ENCODE data around the gene DIAPH3. TPM values are rescaled to one million over a fixed set of nuclear protein-coding genes. Genes with fewer than 3 reads are reported as not detected.

Gene DIAPH3
- polyA plus RNA-seq, 2 donors = 1.3 to 2.2 TPM

- Histone ChIP-seq H3K27ac (ENCODE audit: low read depth in 2 of 2, low read length in 1 of 2) (no peak overlapping the region), H3K9me3 (ENCODE audit: control insufficient read depth in 2 of 2, insufficient read depth in 1 of 2, low read depth in 1 of 2, low read length in 1 of 2) (no peaks in the 10 kb centered on the region), H3K4me3 (ENCODE audit: low read depth in 1 of 2, low read length in 2 of 2) (no peak overlapping the region), H3K36me3 (ENCODE audit: control insufficient read depth in 2 of 2, insufficient read depth in 2 of 2, low read length in 1 of 2) (no peaks in the 10 kb centered on the region), H3K4me1 (ENCODE audit: control insufficient read depth in 2 of 2, insufficient read depth in 2 of 2, low read length in 1 of 2) (no peaks in the 10 kb centered on the region), H3K27me3 (ENCODE audit: control insufficient read depth in 1 of 2, insufficient read depth in 2 of 2, low read length in 2 of 2) (no peaks in the 10 kb centered on the region)
- 59 to 67% methylated on average over 1 of the region's 1 CpG for WGBS, 2 donors
These were observed 418.3 kb downstream of the DIAPH3 start for GRCh38 chr13:59745392-59745788.

GRCh38 chr13:59744747-59745391 is 418.9 kb downstream of the DIAPH3 start:
- Histone ChIP-seq H3K4me1 (ENCODE audit: control insufficient read depth in 2 of 2, insufficient read depth in 2 of 2, low read length in 1 of 2) (no peaks in the 10 kb centered on the region), H3K4me3 (ENCODE audit: low read depth in 1 of 2, low read length in 2 of 2) (no peak overlapping the region), H3K9me3 (ENCODE audit: control insufficient read depth in 2 of 2, insufficient read depth in 1 of 2, low read depth in 1 of 2, low read length in 1 of 2) (no peaks in the 10 kb centered on the region), H3K36me3 (ENCODE audit: control insufficient read depth in 2 of 2, insufficient read depth in 2 of 2, low read length in 1 of 2) (no peaks in the 10 kb centered on the region), H3K27ac (ENCODE audit: low read depth in 2 of 2, low read length in 1 of 2) (no peak overlapping the region), H3K27me3 (ENCODE audit: control insufficient read depth in 1 of 2, insufficient read depth in 2 of 2, low read length in 2 of 2) (no peaks in the 10 kb centered on the region)
- WGBS, 2 donors = 82 to 88% methylated on average over 2 of the region's 2 CpGs

GRCh38 chr13:59743195-59743594 is 420.5 kb downstream of the DIAPH3 start:
- H3K4me1 ChIP-seq (ENCODE audit: control insufficient read depth in 2 of 2, insufficient read depth in 2 of 2, low read length in 1 of 2) = no peaks in the 10 kb centered on the region
- H3K4me3 ChIP-seq (ENCODE audit: low read depth in 1 of 2, low read length in 2 of 2) = no peak overlapping the region
- WGBS, 2 donors = 77 to 78% methylated on average over 3 of the region's 3 CpGs
- no peak overlapping the region for H3K27ac ChIP-seq (ENCODE audit: low read depth in 2 of 2, low read length in 1 of 2)
- no peaks in the 10 kb centered on the region for H3K36me3 ChIP-seq (ENCODE audit: control insufficient read depth in 2 of 2, insufficient read depth in 2 of 2, low read length in 1 of 2)
- no peaks in the 10 kb centered on the region for H3K27me3 ChIP-seq (ENCODE audit: control insufficient read depth in 1 of 2, insufficient read depth in 2 of 2, low read length in 2 of 2)
- H3K9me3 ChIP-seq (ENCODE audit: control insufficient read depth in 2 of 2, insufficient read depth in 1 of 2, low read depth in 1 of 2, low read length in 1 of 2) = no peaks in the 10 kb centered on the region

GRCh38 chr13:59742467-59742866 is 421.3 kb downstream of the DIAPH3 start:
- Histone ChIP-seq H3K9me3 (ENCODE audit: control insufficient read depth in 2 of 2, insufficient read depth in 1 of 2, low read depth in 1 of 2, low read length in 1 of 2) (no peaks in the 10 kb centered on the region), H3K27ac (ENCODE audit: low read depth in 2 of 2, low read length in 1 of 2) (no peak overlapping the region), H3K4me1 (ENCODE audit: control insufficient read depth in 2 of 2, insufficient read depth in 2 of 2, low read length in 1 of 2) (no peaks in the 10 kb centered on the region), H3K27me3 (ENCODE audit: control insufficient read depth in 1 of 2, insufficient read depth in 2 of 2, low read length in 2 of 2) (no peaks in the 10 kb centered on the region), H3K4me3 (ENCODE audit: low read depth in 1 of 2, low read length in 2 of 2) (no peak overlapping the region), H3K36me3 (ENCODE audit: control insufficient read depth in 2 of 2, insufficient read depth in 2 of 2, low read length in 1 of 2) (no peaks in the 10 kb centered on the region)

GRCh38 chr13:59738921-59739320 is 424.8 kb downstream of the DIAPH3 start:
- Histone ChIP-seq H3K27me3 (ENCODE audit: control insufficient read depth in 1 of 2, insufficient read depth in 2 of 2, low read length in 2 of 2) (no peaks in the 10 kb centered on the region), H3K4me1 (ENCODE audit: control insufficient read depth in 2 of 2, insufficient read depth in 2 of 2, low read length in 1 of 2) (no peaks in the 10 kb centered on the region)
- WGBS, 2 donors = 72 to 77% methylated on average over 5 of the region's 5 CpGs

GRCh38 chr13:59734393-59734792 is 429.3 kb downstream of the DIAPH3 start:
- Histone ChIP-seq H3K4me1 (ENCODE audit: control insufficient read depth in 2 of 2, insufficient read depth in 2 of 2, low read length in 1 of 2) (no peaks in the 10 kb centered on the region), H3K4me3 (ENCODE audit: low read depth in 1 of 2, low read length in 2 of 2) (no peak overlapping the region), H3K9me3 (ENCODE audit: control insufficient read depth in 2 of 2, insufficient read depth in 1 of 2, low read depth in 1 of 2, low read length in 1 of 2) (no peaks in the 10 kb centered on the region), H3K27me3 (ENCODE audit: control insufficient read depth in 1 of 2, insufficient read depth in 2 of 2, low read length in 2 of 2) (no peaks in the 10 kb centered on the region), H3K27ac (ENCODE audit: low read depth in 2 of 2, low read length in 1 of 2) (no peak overlapping the region), H3K36me3 (ENCODE audit: control insufficient read depth in 2 of 2, insufficient read depth in 2 of 2, low read length in 1 of 2) (no peaks in the 10 kb centered on the region)
- WGBS, 2 donors = 65 to 67% methylated on average over 6 of the region's 6 CpGs

More at GRCh38 chr13:59738921-59739320, 424.8 kb downstream of the DIAPH3 start:
- Histone ChIP-seq H3K9me3 (ENCODE audit: control insufficient read depth in 2 of 2, insufficient read depth in 1 of 2, low read depth in 1 of 2, low read length in 1 of 2) (no peaks in the 10 kb centered on the region), H3K36me3 (ENCODE audit: control insufficient read depth in 2 of 2, insufficient read depth in 2 of 2, low read length in 1 of 2) (no peaks in the 10 kb centered on the region), H3K4me3 (ENCODE audit: low read depth in 1 of 2, low read length in 2 of 2) (no peak overlapping the region), H3K27ac (ENCODE audit: low read depth in 2 of 2, low read length in 1 of 2) (no peak overlapping the region)

- Histone ChIP-seq H3K27me3 (ENCODE audit: control insufficient read depth in 1 of 2, insufficient read depth in 2 of 2, low read length in 2 of 2) (no peaks in the 10 kb centered on the region), H3K4me3 (ENCODE audit: low read depth in 1 of 2, low read length in 2 of 2) (no peak overlapping the region), H3K4me1 (ENCODE audit: control insufficient read depth in 2 of 2, insufficient read depth in 2 of 2, low read length in 1 of 2) (no peaks in the 10 kb centered on the region), H3K36me3 (ENCODE audit: control insufficient read depth in 2 of 2, insufficient read depth in 2 of 2, low read length in 1 of 2) (no peaks in the 10 kb centered on the region), H3K27ac (ENCODE audit: low read depth in 2 of 2, low read length in 1 of 2) (no peak overlapping the region), H3K9me3 (ENCODE audit: control insufficient read depth in 2 of 2, insufficient read depth in 1 of 2, low read depth in 1 of 2, low read length in 1 of 2) (no peaks in the 10 kb centered on the region)
- WGBS, 2 donors = 100% methylated on average over 2 of the region's 2 CpGs
These were observed 430.0 kb downstream of the DIAPH3 start for GRCh38 chr13:59733744-59734143.

- no peaks in the 10 kb centered on the region for H3K27me3 ChIP-seq (ENCODE audit: control insufficient read depth in 1 of 2, insufficient read depth in 2 of 2, low read length in 2 of 2)
- H3K36me3 ChIP-seq (ENCODE audit: control insufficient read depth in 2 of 2, insufficient read depth in 2 of 2, low read length in 1 of 2) = no peaks in the 10 kb centered on the region
- H3K4me1 ChIP-seq (ENCODE audit: control insufficient read depth in 2 of 2, insufficient read depth in 2 of 2, low read length in 1 of 2) = no peaks in the 10 kb centered on the region
- no peaks in the 10 kb centered on the region for H3K9me3 ChIP-seq (ENCODE audit: control insufficient read depth in 2 of 2, insufficient read depth in 1 of 2, low read depth in 1 of 2, low read length in 1 of 2)
- 82 to 92% methylated on average over 3 of the region's 3 CpGs for WGBS, 2 donors
- H3K27ac ChIP-seq (ENCODE audit: low read depth in 2 of 2, low read length in 1 of 2) = no peak overlapping the region
- H3K4me3 ChIP-seq (ENCODE audit: low read depth in 1 of 2, low read length in 2 of 2) = no peak overlapping the region
These were observed 433.7 kb downstream of the DIAPH3 start for GRCh38 chr13:59730026-59730425.

GRCh38 chr13:59728896-59729545 is 434.7 kb downstream of the DIAPH3 start:
- Histone ChIP-seq H3K27me3 (ENCODE audit: control insufficient read depth in 1 of 2, insufficient read depth in 2 of 2, low read length in 2 of 2) (no peaks in the 10 kb centered on the region), H3K4me3 (ENCODE audit: low read depth in 1 of 2, low read length in 2 of 2) (no peak overlapping the region), H3K4me1 (ENCODE audit: control insufficient read depth in 2 of 2, insufficient read depth in 2 of 2, low read length in 1 of 2) (no peaks in the 10 kb centered on the region), H3K9me3 (ENCODE audit: control insufficient read depth in 2 of 2, insufficient read depth in 1 of 2, low read depth in 1 of 2, low read length in 1 of 2) (no peaks in the 10 kb centered on the region), H3K27ac (ENCODE audit: low read depth in 2 of 2, low read length in 1 of 2) (no peak overlapping the region), H3K36me3 (ENCODE audit: control insufficient read depth in 2 of 2, insufficient read depth in 2 of 2, low read length in 1 of 2) (no peaks in the 10 kb centered on the region)
- 71 to 84% methylated on average over 3 of the region's 3 CpGs for WGBS, 2 donors
